WTC11 (cell line): ENCODE data around the gene ELFN2. TPM values are rescaled to one million over a fixed set of nuclear protein-coding genes. Genes with fewer than 3 reads are reported as not detected.

ENCODE experiments used
- ATAC-seq: fragments of 200-7000 bp; cut with Tn5 transposase; 2 replicates; pipeline ENCODE4 v1.10.0; 2021; ENCODE audit warnings: mild to moderate bottlenecking, moderate library complexity
- CTCF ChIA-PET: fragments of 300-600 bp; sonication (Branson Sonifier 250); formaldehyde crosslinking; loops from one replicate; lab custom pipeline; 2021; ENCODE audit warnings: antibody characterized with exemption; lab: Charles Lee
- POLR2A ChIA-PET: fragments of 350-600 bp; sonication (Branson Sonifier 250); formaldehyde crosslinking; loops from one replicate; lab custom pipeline; 2021; ENCODE audit warnings: antibody characterized with exemption; lab: Charles Lee
- DNase-seq: peaks from one replicate; pipeline ENCODE4 v3.0.0; 2021; ENCODE audit warnings: low spot score
- H3K27ac Mint-ChIP-seq: 2 replicates; pipeline ENCODE4 v1.8.0; 2021; ENCODE audit warnings: mixed read lengths
- H3K27me3 Mint-ChIP-seq: 2 replicates; pipeline ENCODE4 v1.8.0; 2021; ENCODE audit warnings: low read depth, mild to moderate bottlenecking, moderate library complexity, mixed read lengths
- H3K36me3 Mint-ChIP-seq: 2 replicates; pipeline ENCODE4 v1.8.0; 2021; ENCODE audit warnings: mixed read lengths
- H3K4me1 Mint-ChIP-seq: 2 replicates; pipeline ENCODE4 v1.8.0; 2022; ENCODE audit warnings: mixed read lengths
- H3K4me3 Mint-ChIP-seq: 2 replicates; pipeline ENCODE4 v1.8.0; 2021; ENCODE audit warnings: mild to moderate bottlenecking, moderate library complexity, mixed read lengths
- H3K9me3 Mint-ChIP-seq: 2 replicates; pipeline ENCODE4 v1.8.0; 2021; ENCODE audit warnings: mixed read lengths
- ELF4 ChIP-seq: sonication (generic); formaldehyde crosslinking; IDR thresholded peaks from 2 replicates; pipeline ENCODE4 v1.8.1; 2022; ENCODE audit warnings: low read depth, mild to moderate bottlenecking, moderate library complexity, missing genetic modification reagents
- FOXK1 ChIP-seq: sonication (generic); formaldehyde crosslinking; IDR thresholded peaks from 2 replicates; pipeline ENCODE4 v1.8.0; 2022; ENCODE audit warnings: mild to moderate bottlenecking, moderate library complexity, missing genetic modification reagents
- FOXP1 ChIP-seq: sonication (generic); formaldehyde crosslinking; IDR thresholded peaks from 2 replicates; pipeline ENCODE4 v1.8.0; 2022; ENCODE audit warnings: missing genetic modification reagents, mild to moderate bottlenecking, moderate library complexity, borderline replicate concordance
- JAZF1 ChIP-seq: fragments of 250-450 bp; sonication (Bioruptor Pico); IDR thresholded peaks from 2 replicates; pipeline ENCODE4 v1.9.0; 2021; ENCODE audit warnings: moderate library complexity, mild to moderate bottlenecking, inconsistent platforms
- NFE2L1 ChIP-seq: sonication (generic); formaldehyde crosslinking; IDR thresholded peaks from 2 replicates; pipeline ENCODE4 v1.8.1; 2023; ENCODE audit warnings: missing genetic modification reagents
- NFYB ChIP-seq: sonication (generic); formaldehyde crosslinking; conservative IDR thresholded peaks from 2 replicates; pipeline ENCODE4 v1.8.0; 2022; ENCODE audit warnings: low read depth, missing genetic modification reagents
- NR3C1 ChIP-seq: sonication (generic); formaldehyde crosslinking; conservative IDR thresholded peaks from 2 replicates; pipeline ENCODE4 v1.8.1; 2023; ENCODE audit warnings: low read depth, mild to moderate bottlenecking, missing genetic modification reagents
- ZBTB21 ChIP-seq: sonication (generic); formaldehyde crosslinking; IDR thresholded peaks from 2 replicates; pipeline ENCODE4 v1.8.1; 2023; ENCODE audit warnings: mild to moderate bottlenecking, missing genetic modification reagents, borderline replicate concordance
- ZNF121 ChIP-seq: sonication (generic); formaldehyde crosslinking; IDR thresholded peaks from 2 replicates; pipeline ENCODE4 v1.8.0; 2023; ENCODE audit warnings: missing genetic modification reagents
- ZNF416 ChIP-seq: fragments of 250-450 bp; sonication (Bioruptor Pico); IDR thresholded peaks from 2 replicates; pipeline ENCODE4 v1.9.0; 2021; ENCODE audit warnings: mild to moderate bottlenecking, inconsistent platforms
- total RNA-seq: library from RNA; stranded (reverse); gene quantifications from 3 replicates; pipeline ENCODE4 v1.2.3, GENCODE V29; 2021
- TF ChIP-seq, protein P1 (sequence below): sonication (generic); formaldehyde crosslinking; IDR thresholded peaks from 2 replicates; pipeline ENCODE4 v1.8.1; 2022; ENCODE audit warnings: low read depth, mild to moderate bottlenecking, moderate library complexity, missing genetic modification reagents, borderline replicate concordance
- TF ChIP-seq, protein P2 (sequence below): fragments of 250-450 bp; sonication (Bioruptor Pico); IDR thresholded peaks from 2 replicates; pipeline ENCODE4 v1.9.0; 2021; ENCODE audit warnings: mild to moderate bottlenecking
- TF ChIP-seq, protein P3 (sequence below): sonication (generic); formaldehyde crosslinking; IDR thresholded peaks from 2 replicates; pipeline ENCODE4 v1.8.0; 2023; ENCODE audit warnings: mild to moderate bottlenecking, missing genetic modification reagents
- TF ChIP-seq, protein P4 (sequence below): sonication (generic); formaldehyde crosslinking; IDR thresholded peaks from 2 replicates; pipeline ENCODE4 v1.8.0; 2023; ENCODE audit warnings: missing genetic modification reagents, mild to moderate bottlenecking, borderline replicate concordance
- TF ChIP-seq, protein P5 (sequence below): sonication (generic); formaldehyde crosslinking; conservative IDR thresholded peaks from 2 replicates; pipeline ENCODE4 v1.8.1; 2022; ENCODE audit warnings: mild to moderate bottlenecking, missing genetic modification reagents

The ELFN2 gene
- total RNA-seq, 1 experiment from 2014 or later = 0.87 TPM

DNA sequence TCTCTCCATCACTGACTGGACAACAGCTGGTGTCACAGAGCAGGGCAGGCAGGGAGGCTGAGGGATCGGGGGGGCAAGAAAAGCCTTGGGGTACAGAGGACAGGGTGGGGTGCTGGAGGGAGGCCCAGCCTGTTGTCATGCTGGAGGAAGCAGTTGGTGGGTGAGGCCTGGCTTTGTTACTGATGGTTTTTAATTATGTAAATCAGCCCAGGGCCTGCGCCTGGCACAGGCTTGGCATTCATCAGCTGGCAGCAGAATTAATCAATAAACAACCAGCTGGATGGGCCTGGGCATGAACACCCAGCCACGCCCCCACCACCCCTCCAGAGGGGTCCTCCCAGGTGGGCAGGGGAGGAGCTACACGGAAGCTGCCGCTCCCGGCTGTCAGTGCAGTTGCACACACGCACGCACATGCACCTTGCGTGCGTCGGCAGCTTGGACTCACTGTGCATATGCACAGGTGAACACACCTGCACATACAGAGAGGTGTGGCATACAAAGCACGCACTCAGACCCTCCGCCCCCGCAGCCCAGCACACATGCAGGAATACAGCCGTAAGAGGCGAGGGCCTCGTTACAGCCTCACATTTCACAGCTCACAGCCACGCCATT is 21.3 kb upstream of the ELFN2 start (continued):
- TF ChIP-seq ZNF416 (CRISPR knock-in tag) (no peak), NFYB (CRISPR knock-in tag) (no peak), ZNF121 (CRISPR knock-in tag) (no peak), ZBTB21 (CRISPR knock-in tag) (no peak), NFE2L1 (CRISPR knock-in tag) (no peak)
- TF ChIP-seq, protein P1, sequence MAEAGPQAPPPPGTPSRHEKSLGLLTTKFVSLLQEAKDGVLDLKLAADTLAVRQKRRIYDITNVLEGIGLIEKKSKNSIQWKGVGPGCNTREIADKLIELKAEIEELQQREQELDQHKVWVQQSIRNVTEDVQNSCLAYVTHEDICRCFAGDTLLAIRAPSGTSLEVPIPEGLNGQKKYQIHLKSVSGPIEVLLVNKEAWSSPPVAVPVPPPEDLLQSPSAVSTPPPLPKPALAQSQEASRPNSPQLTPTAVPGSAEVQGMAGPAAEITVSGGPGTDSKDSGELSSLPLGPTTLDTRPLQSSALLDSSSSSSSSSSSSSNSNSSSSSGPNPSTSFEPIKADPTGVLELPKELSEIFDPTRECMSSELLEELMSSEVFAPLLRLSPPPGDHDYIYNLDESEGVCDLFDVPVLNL = no peak

DNA sequence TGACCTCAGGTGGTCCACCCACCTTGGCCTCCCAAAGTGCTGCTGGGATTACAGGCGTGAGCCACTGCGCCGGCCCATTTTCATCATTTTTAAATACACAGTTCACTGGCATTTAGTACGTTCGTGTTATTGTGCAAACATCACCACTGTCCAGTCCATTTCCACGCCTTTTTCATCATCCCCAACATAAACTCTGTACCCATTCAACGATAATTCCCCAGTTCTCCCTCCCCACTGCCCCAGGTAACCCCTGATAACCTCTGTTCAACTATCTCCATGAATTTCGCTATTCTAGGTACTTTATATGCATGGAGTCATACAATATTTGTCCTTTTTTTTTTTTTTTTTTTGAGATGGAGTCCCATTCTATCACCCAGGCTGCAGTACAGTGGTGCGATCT is 18.2 kb upstream of the ELFN2 start:
- DNase-seq (no peak), ATAC-seq (no peak)
- H3K4me1 Mint-ChIP-seq = no peaks in the 10 kb centered on the region; the same call in 1 of the 2 replicates
- TF ChIP-seq, protein P2, sequence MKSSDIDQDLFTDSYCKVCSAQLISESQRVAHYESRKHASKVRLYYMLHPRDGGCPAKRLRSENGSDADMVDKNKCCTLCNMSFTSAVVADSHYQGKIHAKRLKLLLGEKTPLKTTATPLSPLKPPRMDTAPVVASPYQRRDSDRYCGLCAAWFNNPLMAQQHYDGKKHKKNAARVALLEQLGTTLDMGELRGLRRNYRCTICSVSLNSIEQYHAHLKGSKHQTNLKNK (CRISPR knock-in tag) = no peak
- TF ChIP-seq, protein P3, sequence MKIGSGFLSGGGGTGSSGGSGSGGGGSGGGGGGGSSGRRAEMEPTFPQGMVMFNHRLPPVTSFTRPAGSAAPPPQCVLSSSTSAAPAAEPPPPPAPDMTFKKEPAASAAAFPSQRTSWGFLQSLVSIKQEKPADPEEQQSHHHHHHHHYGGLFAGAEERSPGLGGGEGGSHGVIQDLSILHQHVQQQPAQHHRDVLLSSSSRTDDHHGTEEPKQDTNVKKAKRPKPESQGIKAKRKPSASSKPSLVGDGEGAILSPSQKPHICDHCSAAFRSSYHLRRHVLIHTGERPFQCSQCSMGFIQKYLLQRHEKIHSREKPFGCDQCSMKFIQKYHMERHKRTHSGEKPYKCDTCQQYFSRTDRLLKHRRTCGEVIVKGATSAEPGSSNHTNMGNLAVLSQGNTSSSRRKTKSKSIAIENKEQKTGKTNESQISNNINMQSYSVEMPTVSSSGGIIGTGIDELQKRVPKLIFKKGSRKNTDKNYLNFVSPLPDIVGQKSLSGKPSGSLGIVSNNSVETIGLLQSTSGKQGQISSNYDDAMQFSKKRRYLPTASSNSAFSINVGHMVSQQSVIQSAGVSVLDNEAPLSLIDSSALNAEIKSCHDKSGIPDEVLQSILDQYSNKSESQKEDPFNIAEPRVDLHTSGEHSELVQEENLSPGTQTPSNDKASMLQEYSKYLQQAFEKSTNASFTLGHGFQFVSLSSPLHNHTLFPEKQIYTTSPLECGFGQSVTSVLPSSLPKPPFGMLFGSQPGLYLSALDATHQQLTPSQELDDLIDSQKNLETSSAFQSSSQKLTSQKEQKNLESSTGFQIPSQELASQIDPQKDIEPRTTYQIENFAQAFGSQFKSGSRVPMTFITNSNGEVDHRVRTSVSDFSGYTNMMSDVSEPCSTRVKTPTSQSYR = no peak
- TF ChIP-seq FOXK1 (CRISPR knock-in tag) (no peak), FOXP1 (no peak), ELF4 (CRISPR knock-in tag) (no peak), NR3C1 (CRISPR knock-in tag) (no peak), JAZF1 (no peak)
- TF ChIP-seq, protein P4, sequence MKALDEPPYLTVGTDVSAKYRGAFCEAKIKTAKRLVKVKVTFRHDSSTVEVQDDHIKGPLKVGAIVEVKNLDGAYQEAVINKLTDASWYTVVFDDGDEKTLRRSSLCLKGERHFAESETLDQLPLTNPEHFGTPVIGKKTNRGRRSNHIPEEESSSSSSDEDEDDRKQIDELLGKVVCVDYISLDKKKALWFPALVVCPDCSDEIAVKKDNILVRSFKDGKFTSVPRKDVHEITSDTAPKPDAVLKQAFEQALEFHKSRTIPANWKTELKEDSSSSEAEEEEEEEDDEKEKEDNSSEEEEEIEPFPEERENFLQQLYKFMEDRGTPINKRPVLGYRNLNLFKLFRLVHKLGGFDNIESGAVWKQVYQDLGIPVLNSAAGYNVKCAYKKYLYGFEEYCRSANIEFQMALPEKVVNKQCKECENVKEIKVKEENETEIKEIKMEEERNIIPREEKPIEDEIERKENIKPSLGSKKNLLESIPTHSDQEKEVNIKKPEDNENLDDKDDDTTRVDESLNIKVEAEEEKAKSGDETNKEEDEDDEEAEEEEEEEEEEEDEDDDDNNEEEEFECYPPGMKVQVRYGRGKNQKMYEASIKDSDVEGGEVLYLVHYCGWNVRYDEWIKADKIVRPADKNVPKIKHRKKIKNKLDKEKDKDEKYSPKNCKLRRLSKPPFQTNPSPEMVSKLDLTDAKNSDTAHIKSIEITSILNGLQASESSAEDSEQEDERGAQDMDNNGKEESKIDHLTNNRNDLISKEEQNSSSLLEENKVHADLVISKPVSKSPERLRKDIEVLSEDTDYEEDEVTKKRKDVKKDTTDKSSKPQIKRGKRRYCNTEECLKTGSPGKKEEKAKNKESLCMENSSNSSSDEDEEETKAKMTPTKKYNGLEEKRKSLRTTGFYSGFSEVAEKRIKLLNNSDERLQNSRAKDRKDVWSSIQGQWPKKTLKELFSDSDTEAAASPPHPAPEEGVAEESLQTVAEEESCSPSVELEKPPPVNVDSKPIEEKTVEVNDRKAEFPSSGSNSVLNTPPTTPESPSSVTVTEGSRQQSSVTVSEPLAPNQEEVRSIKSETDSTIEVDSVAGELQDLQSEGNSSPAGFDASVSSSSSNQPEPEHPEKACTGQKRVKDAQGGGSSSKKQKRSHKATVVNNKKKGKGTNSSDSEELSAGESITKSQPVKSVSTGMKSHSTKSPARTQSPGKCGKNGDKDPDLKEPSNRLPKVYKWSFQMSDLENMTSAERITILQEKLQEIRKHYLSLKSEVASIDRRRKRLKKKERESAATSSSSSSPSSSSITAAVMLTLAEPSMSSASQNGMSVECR (CRISPR knock-in tag) = no peak
- TF ChIP-seq, protein P5, sequence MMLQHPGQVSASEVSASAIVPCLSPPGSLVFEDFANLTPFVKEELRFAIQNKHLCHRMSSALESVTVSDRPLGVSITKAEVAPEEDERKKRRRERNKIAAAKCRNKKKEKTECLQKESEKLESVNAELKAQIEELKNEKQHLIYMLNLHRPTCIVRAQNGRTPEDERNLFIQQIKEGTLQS (CRISPR knock-in tag) = no peak
- ChIA-PET POLR2A (no interaction called here), CTCF (interaction anchor here (0.7 to 1.0 kb wide), 3 partner anchors 27 to 373 kb away, joined by 3 to 4 read pairs (median 3); no protein-coding TSS in a partner anchor)
- H3K36me3 Mint-ChIP-seq = peaks cover 6% of the 10 kb centered on the region
- peaks cover 25% of the 10 kb centered on the region for H3K9me3 Mint-ChIP-seq
- peaks cover 11% of the 10 kb centered on the region for H3K27me3 Mint-ChIP-seq
- H3K27ac Mint-ChIP-seq = no peak overlapping the region
- no peak overlapping the region for H3K4me3 Mint-ChIP-seq
